K562 (cell line): Measurements from ENCODE around the gene NIM1K. TPM values are rescaled to one million over a fixed set of nuclear protein-coding genes. Genes with fewer than 3 reads are reported as not detected.

Source experiments
- BCOR ChIP-seq: fragments of 450-650 bp; IDR thresholded peaks from 2 replicates; pipeline ENCODE4 v1.6.1; 2016
- C11orf30 ChIP-seq: fragments of 450-650 bp; IDR thresholded peaks from 2 replicates; pipeline ENCODE4 v1.6.1; 2016; ENCODE audit warnings: low read depth, mild to moderate bottlenecking
- CBFA2T3 ChIP-seq: fragments of 450-650 bp; IDR thresholded peaks from 2 replicates; pipeline ENCODE4 v1.6.1; 2017
- CBX3 ChIP-seq, 2 experiments: IDR thresholded peaks; 1 replicate in 1 of 2; 2 replicates in 1 of 2; pipeline ENCODE4 v1.6.1; 2012; ENCODE audit warnings: inconsistent platforms in 2 of 2, low read length in 2 of 2, borderline replicate concordance in 1 of 2, control low read depth in 1 of 2
- CEBPB ChIP-seq: fragments of 450-650 bp; IDR thresholded peaks from 2 replicates; pipeline ENCODE4 v1.6.1; 2016; ENCODE audit warnings: missing genetic modification characterization, missing compliant biosample characterization
- CHD2 ChIP-seq: IDR thresholded peaks from 2 replicates; pipeline ENCODE4 v1.6.1; 2011; ENCODE audit warnings: low read depth, low read length
- CTCFL ChIP-seq: IDR thresholded peaks from 2 replicates; pipeline ENCODE4 v1.6.1; 2011; ENCODE audit warnings: borderline replicate concordance, low read depth, mild to moderate bottlenecking, moderate library complexity, low read length; ENCODE audit not compliant: insufficient read depth, poor library complexity, severe bottlenecking
- GATA2 ChIP-seq: sonication (generic); formaldehyde crosslinking; IDR thresholded peaks from 2 replicates; pipeline ENCODE4 v1.4.0; 2020; ENCODE audit warnings: mild to moderate bottlenecking, missing genetic modification reagents
- HINFP ChIP-seq: fragments of 450-650 bp; conservative IDR thresholded peaks from 2 replicates; pipeline ENCODE4 v1.6.1; 2016; ENCODE audit warnings: missing genetic modification characterization, low read depth, mild to moderate bottlenecking, control low read depth, missing compliant biosample characterization
- NRF1 ChIP-seq, 2 experiments: fragments of 450-650 bp; IDR thresholded peaks in 1 of 2; conservative IDR thresholded peaks in 1 of 2; 2 replicates each; pipeline ENCODE4 v1.6.1; 2014; ENCODE audit warnings: mild to moderate bottlenecking in 2 of 2
- ZBTB7A ChIP-seq: IDR thresholded peaks from 2 replicates; pipeline ENCODE4 v1.6.1; 2011; ENCODE audit warnings: low read depth, mild to moderate bottlenecking, low read length, moderate library complexity, borderline replicate concordance; ENCODE audit not compliant: control insufficient read depth
- ZNF12 ChIP-seq: sonication (generic); formaldehyde crosslinking; IDR thresholded peaks from 2 replicates; pipeline ENCODE4 v1.4.0; 2020; ENCODE audit warnings: mild to moderate bottlenecking, missing genetic modification reagents
- ZNF436 ChIP-seq: fragments of 250-450, 450-650 bp; sonication (Bioruptor Pico); formaldehyde crosslinking; IDR thresholded peaks from 2 replicates; pipeline ENCODE4 v1.7.0; 2020; ENCODE audit warnings: mild to moderate bottlenecking
- polyA plus RNA-seq, 8 experiments: library from polyadenylated mRNA; depleted of rRNA in 4 of 8; stranded (reverse) in 5 of 8; unstranded in 3 of 8; fragments of >200 nt; fragmentation: Nextera tagmentation in 2 of 8; fragmentation: Illumina TruSeq in 1 of 8; extraction: Ambion mirVana in 2 of 8; extraction: Trizol in 1 of 8; gene quantifications; 2 replicates each; pipeline versions ENCODE4 v1.2.1 to v1.2.3, GENCODE V29; 2011 to 2014; ENCODE audit warnings: inconsistent platforms in 1 of 8, missing spikeins in 1 of 8
- total RNA-seq, 7 experiments: library from RNA; depleted of rRNA in 6 of 7; stranded (reverse); fragments of >200 nt in 6 of 7; fragmentation: Illumina TruSeq in 2 of 7; extraction: Trizol in 2 of 7; gene quantifications; 2 replicates each; pipeline versions ENCODE4 v1.2.1 to v1.2.3, GENCODE V29; 2011 to 2021; ENCODE audit warnings: low replicate concordance in 1 of 7
- TF ChIP-seq, protein P1 (sequence below), 2 experiments: fragments of 450-650 bp in 1 of 2; sonication (generic) in 1 of 2; formaldehyde crosslinking; conservative IDR thresholded peaks; 2 replicates each; pipeline versions ENCODE4 v1.4.0 to v1.8.1; 2020 to 2022; ENCODE audit warnings: mild to moderate bottlenecking in 1 of 2, missing genetic modification reagents in 1 of 2
- TF ChIP-seq, protein P2 (sequence below): sonication (generic); formaldehyde crosslinking; IDR thresholded peaks from 2 replicates; pipeline ENCODE4 v1.9.0; 2022; ENCODE audit warnings: mild to moderate bottlenecking, missing genetic modification reagents
- TF ChIP-seq, protein P3 (sequence below): fragments of 450-650 bp; IDR thresholded peaks from 2 replicates; pipeline ENCODE4 v1.6.1; 2016; ENCODE audit warnings: low read depth, mild to moderate bottlenecking, moderate library complexity
- TF ChIP-seq, protein P4 (sequence below): fragments of 150-350 bp; IDR thresholded peaks from 2 replicates; pipeline ENCODE4 v1.6.1; 2014; ENCODE audit warnings: low read depth, mild to moderate bottlenecking, low read length, borderline replicate concordance

NIM1K gene
- total and polyA plus RNA-seq, 9 of the 15 experiments (the other 6 are each of a cell fraction or from before 2014, with no cell fraction given): 0.03 to 0.34 (median 0.08) TPM; not detected in 3

DNA sequence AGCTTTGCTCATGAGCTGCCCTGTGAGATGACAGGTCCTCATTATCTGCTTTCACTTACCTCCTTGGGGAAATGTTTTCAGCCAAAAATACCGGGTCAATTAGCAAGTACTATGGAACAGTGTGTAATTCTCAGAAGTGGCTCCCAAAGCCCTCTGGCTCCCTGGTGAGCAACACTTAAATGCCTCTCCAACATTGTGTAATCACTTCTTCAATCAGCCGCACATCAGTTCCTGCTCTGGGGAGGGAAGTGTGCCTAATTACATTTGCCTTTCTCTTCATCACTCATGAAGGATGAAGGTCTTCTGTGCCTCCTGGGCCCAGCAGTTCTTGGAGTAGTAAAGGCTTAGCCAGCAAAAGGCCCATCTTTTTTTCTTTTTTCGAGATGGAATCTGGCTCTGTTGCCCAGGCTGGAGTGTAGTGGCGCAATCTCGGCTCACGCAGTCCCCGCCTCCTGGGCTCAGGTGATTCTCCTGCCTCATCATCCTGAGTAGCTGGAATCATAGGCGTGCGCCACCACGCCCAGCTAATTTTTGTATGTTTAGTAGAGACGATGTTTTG, 23.1 kb downstream of the NIM1K start (continued):
- TF ChIP-seq ZBTB7A: no peak
- TF ChIP-seq BCOR: peak; percentile 42; the same call in 1 of the 2 replicates
- no peak for TF ChIP-seq CHD2
- peak; percentile 98 for TF ChIP-seq CEBPB (tag)
- peak in 1 of 2 experiments; percentile 41; a peak in 2 of 4 replicates for TF ChIP-seq NRF1 (conservative IDR thresholded peaks at IDR 0.05 in 1 of 2, IDR thresholded peaks at IDR 0.05 in 1 of 2)
- TF ChIP-seq, protein P1, sequence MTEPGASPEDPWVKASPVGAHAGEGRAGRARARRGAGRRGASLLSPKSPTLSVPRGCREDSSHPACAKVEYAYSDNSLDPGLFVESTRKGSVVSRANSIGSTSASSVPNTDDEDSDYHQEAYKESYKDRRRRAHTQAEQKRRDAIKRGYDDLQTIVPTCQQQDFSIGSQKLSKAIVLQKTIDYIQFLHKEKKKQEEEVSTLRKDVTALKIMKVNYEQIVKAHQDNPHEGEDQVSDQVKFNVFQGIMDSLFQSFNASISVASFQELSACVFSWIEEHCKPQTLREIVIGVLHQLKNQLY (CRISPR knock-in tag; conservative IDR thresholded peaks at IDR 0.05): no peak
- TF ChIP-seq, protein P2, sequence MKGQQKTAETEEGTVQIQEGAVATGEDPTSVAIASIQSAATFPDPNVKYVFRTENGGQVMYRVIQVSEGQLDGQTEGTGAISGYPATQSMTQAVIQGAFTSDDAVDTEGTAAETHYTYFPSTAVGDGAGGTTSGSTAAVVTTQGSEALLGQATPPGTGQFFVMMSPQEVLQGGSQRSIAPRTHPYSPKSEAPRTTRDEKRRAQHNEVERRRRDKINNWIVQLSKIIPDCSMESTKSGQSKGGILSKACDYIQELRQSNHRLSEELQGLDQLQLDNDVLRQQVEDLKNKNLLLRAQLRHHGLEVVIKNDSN (CRISPR knock-in tag): no peak
- TF ChIP-seq ZNF436: no peak
- peak; percentile 52 for TF ChIP-seq CBFA2T3
- peak; percentile 44; the same call in 1 of the 2 replicates for TF ChIP-seq GATA2 (CRISPR knock-in tag)
- TF ChIP-seq, protein P3, sequence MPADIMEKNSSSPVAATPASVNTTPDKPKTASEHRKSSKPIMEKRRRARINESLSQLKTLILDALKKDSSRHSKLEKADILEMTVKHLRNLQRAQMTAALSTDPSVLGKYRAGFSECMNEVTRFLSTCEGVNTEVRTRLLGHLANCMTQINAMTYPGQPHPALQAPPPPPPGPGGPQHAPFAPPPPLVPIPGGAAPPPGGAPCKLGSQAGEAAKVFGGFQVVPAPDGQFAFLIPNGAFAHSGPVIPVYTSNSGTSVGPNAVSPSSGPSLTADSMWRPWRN: peak; percentile 19; the same call in 1 of the 2 replicates
- TF ChIP-seq, protein P4, sequence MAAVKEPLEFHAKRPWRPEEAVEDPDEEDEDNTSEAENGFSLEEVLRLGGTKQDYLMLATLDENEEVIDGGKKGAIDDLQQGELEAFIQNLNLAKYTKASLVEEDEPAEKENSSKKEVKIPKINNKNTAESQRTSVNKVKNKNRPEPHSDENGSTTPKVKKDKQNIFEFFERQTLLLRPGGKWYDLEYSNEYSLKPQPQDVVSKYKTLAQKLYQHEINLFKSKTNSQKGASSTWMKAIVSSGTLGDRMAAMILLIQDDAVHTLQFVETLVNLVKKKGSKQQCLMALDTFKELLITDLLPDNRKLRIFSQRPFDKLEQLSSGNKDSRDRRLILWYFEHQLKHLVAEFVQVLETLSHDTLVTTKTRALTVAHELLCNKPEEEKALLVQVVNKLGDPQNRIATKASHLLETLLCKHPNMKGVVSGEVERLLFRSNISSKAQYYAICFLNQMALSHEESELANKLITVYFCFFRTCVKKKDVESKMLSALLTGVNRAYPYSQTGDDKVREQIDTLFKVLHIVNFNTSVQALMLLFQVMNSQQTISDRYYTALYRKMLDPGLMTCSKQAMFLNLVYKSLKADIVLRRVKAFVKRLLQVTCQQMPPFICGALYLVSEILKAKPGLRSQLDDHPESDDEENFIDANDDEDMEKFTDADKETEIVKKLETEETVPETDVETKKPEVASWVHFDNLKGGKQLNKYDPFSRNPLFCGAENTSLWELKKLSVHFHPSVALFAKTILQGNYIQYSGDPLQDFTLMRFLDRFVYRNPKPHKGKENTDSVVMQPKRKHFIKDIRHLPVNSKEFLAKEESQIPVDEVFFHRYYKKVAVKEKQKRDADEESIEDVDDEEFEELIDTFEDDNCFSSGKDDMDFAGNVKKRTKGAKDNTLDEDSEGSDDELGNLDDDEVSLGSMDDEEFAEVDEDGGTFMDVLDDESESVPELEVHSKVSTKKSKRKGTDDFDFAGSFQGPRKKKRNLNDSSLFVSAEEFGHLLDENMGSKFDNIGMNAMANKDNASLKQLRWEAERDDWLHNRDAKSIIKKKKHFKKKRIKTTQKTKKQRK: no peak
- no peak for TF ChIP-seq CTCFL
- TF ChIP-seq HINFP: no peak
- peak in 1 of 2 experiments; percentile 14; a peak in 1 of 3 replicates for TF ChIP-seq CBX3 (IDR thresholded peaks at IDR 0.05; ENCODE audit: borderline replicate concordance in 1 of 2, low read length in 2 of 2)
- 0 out of 2 replicates have a peak, but pooled peaks have one; percentile 12 for TF ChIP-seq C11orf30
- no peak for TF ChIP-seq ZNF12
